Measurements from ENCODE around the gene OCRL.
"Not testable (repeated sequence)": the region's sequence is repeated elsewhere in the genome, so short reads cannot be mapped to it uniquely, and the experiment has no call there.

OCRL gene

GRCh38 chrX:129534816-129535578, 5.1 kb upstream of the OCRL start:
- DNase-seq (ENCODE audit: low read depth in 3 of 3), result no peak

DNA sequence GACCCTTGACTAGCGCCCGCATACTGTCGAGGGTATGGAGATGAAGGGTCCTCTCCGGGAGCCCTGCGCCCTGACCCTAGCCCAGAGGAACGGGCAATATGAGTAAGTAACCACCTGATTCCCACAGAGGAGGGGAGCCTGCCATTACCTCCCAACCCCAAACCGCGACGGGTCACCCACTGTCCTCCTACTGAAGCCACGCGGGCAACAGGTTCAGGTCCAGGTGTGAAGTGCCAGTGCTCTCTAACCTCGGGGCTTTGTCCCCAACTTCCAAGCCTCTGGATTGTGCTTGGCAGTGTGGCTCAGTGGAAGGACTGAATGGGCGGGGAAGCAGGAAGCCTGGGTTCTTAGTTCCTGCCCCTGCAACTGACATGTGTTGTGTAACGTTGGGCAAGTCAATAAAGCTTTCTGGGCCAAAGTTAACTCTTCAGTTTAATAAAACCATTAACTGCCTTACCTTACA, 694 bp downstream of the OCRL start:
- DNase-seq (ENCODE audit: low read depth in 3 of 3), result no peak

GRCh38 chrX:129544780-129545179, 4.7 kb downstream of the OCRL start:
- no peak for DNase-seq (ENCODE audit: low read depth in 3 of 3)

DNA sequence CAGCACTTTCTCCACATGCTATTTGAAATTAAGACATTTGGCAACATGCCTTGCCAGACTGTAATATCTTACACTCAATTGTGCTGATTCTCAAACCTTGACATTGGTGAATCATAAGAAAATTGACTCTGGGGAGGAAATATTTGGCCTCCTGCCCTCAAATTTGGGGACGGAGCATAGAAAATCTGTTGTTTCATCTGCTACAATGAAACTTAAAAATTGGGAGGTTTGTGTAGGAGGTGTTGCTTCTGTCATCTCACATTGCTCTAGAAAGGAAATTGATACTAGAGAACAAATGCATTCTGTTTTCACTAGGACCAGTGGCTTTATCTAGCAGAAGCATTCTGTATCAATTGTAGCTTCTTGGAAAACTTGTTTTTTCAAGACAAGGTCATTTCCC, 5.3 kb downstream of the OCRL start:
- DNase-seq (ENCODE audit: low read depth in 3 of 3), result no peak

- DNase-seq (ENCODE audit: low read depth in 3 of 3), result no peak
Measured at GRCh38 chrX:129549124-129549523, 9.1 kb downstream of the OCRL start.

DNA sequence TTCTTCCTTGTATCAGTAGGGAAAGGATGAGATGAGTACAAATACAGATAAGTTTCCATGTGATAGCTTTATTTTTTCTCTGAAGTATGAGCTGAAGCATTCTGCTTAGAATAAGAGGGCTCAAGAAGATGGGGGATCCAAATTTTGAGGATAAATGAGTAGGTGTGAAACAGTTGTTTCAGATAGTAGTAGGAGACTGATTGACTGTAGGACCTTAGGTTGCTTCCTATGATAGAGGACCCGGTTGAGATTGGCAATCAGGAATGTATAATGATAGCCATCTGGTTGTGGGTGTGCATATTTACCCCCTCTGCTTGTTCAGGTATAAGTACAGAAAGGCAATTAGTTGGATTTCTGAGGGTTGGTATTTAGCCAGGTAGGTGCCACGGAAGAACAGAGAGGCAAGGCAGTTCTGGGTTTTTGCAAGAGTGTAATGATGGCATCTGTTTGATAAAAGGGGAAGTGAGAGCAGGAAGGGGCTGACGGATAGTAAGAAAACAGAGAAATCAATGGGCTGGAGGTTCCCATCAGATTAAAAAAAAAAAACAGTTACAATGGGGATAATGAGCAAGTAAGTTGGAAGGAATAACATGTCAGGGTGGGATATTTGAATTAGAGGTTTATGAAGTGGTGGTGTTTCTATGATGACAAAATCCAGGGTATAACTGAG, 13.7 kb downstream of the OCRL start:
- DNase-seq (ENCODE audit: low read depth in 3 of 3), result no peak

DNA sequence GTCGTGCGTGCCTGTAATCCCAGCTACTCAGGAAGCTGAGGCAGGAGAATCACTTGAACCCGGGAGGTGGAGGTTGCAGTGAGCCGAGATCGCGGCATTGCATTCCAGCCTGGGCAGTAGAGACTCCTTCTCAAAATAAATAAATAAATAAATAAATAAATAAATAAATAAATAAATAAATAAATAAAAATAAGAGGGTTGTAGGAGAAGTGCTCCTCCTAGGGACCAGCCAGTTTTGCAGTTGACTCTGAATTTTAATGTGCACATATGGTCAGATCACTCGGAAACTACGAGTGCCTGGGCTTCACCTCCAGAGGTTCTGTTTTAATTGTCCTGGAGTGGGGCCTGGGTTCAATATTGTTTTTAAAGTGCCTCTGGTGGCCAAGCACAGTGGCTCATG, 14.8 kb downstream of the OCRL start:
- not testable (repeated sequence) for DNase-seq (ENCODE audit: low read depth in 3 of 3)

DNA sequence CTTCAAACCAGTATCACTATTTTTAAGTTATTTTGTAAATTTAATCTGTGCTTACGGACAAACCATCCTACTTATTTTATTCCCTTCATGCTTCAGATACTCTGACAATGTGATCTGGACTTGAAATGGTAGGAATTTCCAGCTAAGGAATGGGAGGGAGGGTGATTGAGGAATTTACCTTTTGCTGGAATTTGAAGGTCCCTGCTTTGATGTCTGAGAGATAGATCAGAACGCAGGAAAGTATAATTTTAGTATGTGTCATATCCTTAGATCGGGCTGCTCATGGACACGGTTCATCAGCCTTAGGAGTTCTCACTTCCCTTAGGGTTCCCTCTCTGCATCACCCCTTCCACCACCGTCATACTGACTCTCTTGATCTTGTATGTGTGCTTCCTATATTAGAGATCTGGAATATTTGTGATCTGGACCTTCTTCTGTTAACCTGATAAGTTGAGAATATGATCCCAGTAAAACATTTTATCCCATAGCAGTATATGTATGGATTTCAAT, 16.8 kb downstream of the OCRL start:
- DNase-seq (ENCODE audit: low read depth in 3 of 3), result no peak

GRCh38 chrX:129557844-129558480, 17.9 kb downstream of the OCRL start:
- no peak for DNase-seq (ENCODE audit: low read depth in 3 of 3)

DNA sequence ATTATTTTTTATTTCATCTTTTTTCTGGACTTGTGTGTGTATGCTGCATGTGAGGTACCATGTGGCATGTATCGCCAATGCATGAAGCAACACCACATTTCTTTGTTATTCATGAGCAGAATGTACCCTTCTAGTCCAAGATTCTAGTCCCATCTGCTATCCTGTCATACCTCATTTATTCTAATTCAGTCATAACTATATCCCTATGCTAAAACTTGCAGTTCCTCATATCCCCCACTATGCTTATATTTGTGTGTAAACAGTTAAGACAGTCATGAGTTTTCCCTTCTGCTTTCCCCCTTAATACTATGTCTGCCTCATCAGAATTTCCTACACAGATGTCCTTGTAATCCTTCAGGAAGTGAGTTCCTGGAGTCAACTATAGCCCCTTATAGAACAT, 19.7 kb downstream of the OCRL start:
- no peak for DNase-seq (ENCODE audit: low read depth in 3 of 3)

DNA sequence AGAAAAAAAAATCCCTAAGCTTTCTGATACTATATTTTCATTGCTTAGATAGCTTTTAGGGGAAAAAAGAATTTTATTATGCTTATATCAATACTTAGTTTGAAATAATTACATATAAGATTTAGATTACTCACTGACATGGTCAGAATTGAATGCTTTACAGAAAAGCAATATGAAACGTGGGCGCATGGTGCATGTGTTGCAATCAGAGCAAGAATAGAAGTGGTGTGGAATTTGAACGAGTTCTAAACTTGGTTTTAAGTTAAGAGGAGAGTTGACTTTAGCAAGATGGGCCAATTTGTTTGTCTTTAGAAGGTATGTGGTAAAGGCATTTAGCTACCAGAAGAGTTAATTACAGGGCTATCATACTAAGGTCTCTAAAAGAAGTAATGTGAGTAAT, 21.4 kb downstream of the OCRL start:
- DNase-seq (ENCODE audit: low read depth in 3 of 3), result no peak

DNA sequence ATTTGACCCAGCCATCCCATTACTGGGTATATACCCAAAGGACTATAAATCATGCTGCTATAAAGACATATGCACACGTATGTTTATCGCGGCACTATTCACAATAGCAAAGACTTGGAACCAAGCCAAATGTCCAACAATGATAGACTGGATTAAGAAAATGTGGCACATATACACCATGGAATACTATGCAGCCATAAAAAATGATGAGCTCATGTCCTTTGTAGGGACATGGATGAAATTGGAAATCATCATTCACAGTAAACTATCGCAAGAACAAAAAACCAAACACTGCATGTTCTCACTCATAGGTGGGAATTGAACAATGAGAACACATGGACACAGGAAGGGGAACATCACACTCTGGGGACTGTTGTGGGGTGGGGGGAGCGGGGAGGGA, 24.3 kb downstream of the OCRL start:
- DNase-seq (ENCODE audit: low read depth in 3 of 3), result not testable (repeated sequence)

DNA sequence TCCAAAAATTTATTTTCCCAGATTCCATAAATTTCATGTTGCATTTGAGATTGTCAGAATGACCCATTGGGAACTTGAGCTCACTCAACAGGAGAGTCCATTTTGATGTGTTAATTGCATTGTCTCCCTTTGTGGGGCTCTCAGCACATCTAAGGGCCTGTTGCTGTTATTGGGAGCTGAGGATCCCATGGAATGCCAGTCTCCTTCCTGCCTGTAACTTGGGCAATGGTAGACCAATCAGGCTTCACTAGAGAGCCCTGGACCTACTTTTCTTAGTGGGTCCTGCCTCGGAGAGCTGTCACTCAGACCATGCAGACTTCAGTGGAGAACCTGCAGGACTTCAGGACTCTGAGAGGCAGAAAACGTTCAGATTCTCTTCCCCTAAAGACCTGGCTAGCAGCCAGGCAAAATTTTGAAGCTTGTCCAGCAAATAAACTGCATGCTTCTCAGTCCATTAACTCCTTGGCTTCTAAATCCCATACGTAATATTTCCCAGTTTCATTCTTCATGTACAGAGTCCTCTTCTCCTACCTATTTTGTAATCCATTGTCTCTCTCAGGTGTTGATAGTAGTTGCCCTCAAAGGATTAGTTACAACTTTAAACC, 25.1 kb downstream of the OCRL start:
- DNase-seq (ENCODE audit: low read depth in 3 of 3), result no peak

GRCh38 chrX:129566073-129566472, 26.0 kb downstream of the OCRL start:
- DNase-seq (ENCODE audit: low read depth in 3 of 3), result no peak

DNA sequence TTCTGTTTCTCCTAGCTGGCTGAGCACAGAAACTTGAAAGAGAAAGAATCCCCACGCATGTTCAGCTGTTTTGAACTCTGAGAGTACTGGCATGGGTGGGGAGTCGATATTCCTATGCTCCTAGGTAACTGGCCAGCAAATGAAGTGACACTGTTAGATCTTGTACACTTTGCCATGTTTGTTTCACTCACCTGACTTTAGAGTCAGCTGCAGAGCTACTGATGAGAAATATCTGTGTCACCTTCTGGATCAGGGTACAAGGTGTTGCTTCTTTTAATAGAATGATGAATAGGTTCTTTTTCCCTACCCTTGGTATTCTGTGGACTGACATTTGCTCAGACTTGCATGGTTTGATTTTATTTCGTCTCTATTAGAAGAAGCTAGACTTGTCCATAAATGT, 28.3 kb downstream of the OCRL start:
- DNase-seq (ENCODE audit: low read depth in 3 of 3), result no peak

- no peak for DNase-seq (ENCODE audit: low read depth in 3 of 3)
Measured at GRCh38 chrX:129572422-129572821, 32.4 kb downstream of the OCRL start.

GRCh38 chrX:129573652-129574051, 33.6 kb downstream of the OCRL start:
- not testable (repeated sequence) for DNase-seq (ENCODE audit: low read depth in 3 of 3)

DNA sequence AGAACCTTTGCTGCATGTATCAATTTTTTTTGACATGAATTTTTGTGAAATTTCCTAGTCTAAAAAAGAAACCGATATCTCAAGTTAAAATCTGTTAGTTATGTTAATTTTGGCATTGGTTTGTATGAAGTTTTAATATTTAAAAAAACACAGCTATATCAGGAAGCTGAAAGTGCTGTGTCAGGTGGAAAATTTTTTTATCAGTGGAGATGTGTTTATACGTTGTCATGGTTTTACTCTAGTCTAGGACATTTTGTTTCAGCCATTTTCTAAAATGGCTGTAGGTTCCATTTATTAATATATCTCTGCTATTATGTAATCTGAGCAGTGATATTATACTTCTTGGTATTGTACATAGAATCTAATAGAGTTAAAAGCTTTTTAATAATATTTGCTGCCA, 34.2 kb downstream of the OCRL start:
- no peak for DNase-seq (ENCODE audit: low read depth in 3 of 3)

GRCh38 chrX:129576539-129576938, 36.5 kb downstream of the OCRL start:
- DNase-seq (ENCODE audit: low read depth in 3 of 3), result no peak

DNA sequence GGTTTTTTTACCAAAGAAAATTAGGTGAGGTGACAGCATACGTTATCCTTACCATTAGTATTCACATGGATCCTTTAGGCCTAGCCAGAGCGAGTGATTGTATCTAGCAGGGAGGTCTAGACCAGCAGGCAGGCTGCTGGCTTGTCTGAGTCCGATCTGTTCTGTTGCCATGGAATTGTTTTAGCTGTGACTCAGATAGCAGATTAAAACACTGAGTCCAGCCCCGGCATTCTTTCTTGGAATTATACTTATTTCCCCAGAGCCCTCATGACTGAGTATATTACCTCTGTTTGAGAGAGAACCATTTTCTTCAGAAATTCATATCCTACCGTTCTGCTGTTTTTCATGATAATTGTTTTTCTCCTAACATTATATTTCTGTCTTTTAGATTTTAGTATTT, 37.4 kb downstream of the OCRL start:
- no peak for DNase-seq (ENCODE audit: low read depth in 3 of 3)

- DNase-seq (ENCODE audit: low read depth in 3 of 3), result no peak
Measured at GRCh38 chrX:129577877-129578276, 37.8 kb downstream of the OCRL start.

- no peak for DNase-seq (ENCODE audit: low read depth in 3 of 3)
Measured at GRCh38 chrX:129581904-129582303, 41.8 kb downstream of the OCRL start.

Data from stimulated activated CD4-positive, alpha-beta T cell treated with anti-CD3 and anti-CD28 coated beads, TNF-alpha, amount 100 ng/mL, for 4 hours (primary cell).